GM19372 (cell line): ENCODE results near the gene PNLDC1.
"Not testable (repeated sequence)": the region's sequence is repeated elsewhere in the genome, so short reads cannot be mapped to it uniquely, and the experiment has no call there.

Experiments used
- ATAC-seq: cut with Tn5 transposase; IDR thresholded peaks from one replicate; pipeline ENCODE4 v1.9.1; 2021; ENCODE audit warnings: mild to moderate bottlenecking, low read depth, moderate library complexity; ENCODE audit not compliant: unreplicated experiment

PNLDC1 gene

GRCh38 chr6:159842035-159842434 is 42.0 kb downstream of the PNLDC1 start:
- no peak for ATAC-seq

- no peak for ATAC-seq
These were observed 44.9 kb downstream of the PNLDC1 start for GRCh38 chr6:159844737-159845645.

- not testable (repeated sequence) for ATAC-seq
These were observed 48.5 kb downstream of the PNLDC1 start for GRCh38 chr6:159848552-159848951.

- not testable (repeated sequence) for ATAC-seq
These were observed 49.8 kb downstream of the PNLDC1 start for GRCh38 chr6:159849851-159850250.

- no peak for ATAC-seq
These were observed 52.8 kb downstream of the PNLDC1 start for GRCh38 chr6:159852877-159853276.

GRCh38 chr6:159853754-159854153 is 53.7 kb downstream of the PNLDC1 start:
- no peak for ATAC-seq

- no peak for ATAC-seq
These were observed 54.9 kb downstream of the PNLDC1 start for GRCh38 chr6:159854959-159855358.

GRCh38 chr6:159858259-159858658 is 58.2 kb downstream of the PNLDC1 start:
- no peak for ATAC-seq

- ATAC-seq = no peak
These were observed 60.4 kb downstream of the PNLDC1 start for GRCh38 chr6:159860482-159860881.

- ATAC-seq = no peak
These were observed 62.0 kb downstream of the PNLDC1 start for GRCh38 chr6:159862103-159862502.

GRCh38 chr6:159863341-159863740 is 63.3 kb downstream of the PNLDC1 start:
- ATAC-seq = peak; percentile 59

- no peak for ATAC-seq
These were observed 65.3 kb downstream of the PNLDC1 start for GRCh38 chr6:159865226-159865920.

- ATAC-seq = no peak
These were observed 66.5 kb downstream of the PNLDC1 start for GRCh38 chr6:159866286-159867247.
